Measurements from ENCODE around the gene TKTL1.

- TF ChIP-seq, protein P1, sequence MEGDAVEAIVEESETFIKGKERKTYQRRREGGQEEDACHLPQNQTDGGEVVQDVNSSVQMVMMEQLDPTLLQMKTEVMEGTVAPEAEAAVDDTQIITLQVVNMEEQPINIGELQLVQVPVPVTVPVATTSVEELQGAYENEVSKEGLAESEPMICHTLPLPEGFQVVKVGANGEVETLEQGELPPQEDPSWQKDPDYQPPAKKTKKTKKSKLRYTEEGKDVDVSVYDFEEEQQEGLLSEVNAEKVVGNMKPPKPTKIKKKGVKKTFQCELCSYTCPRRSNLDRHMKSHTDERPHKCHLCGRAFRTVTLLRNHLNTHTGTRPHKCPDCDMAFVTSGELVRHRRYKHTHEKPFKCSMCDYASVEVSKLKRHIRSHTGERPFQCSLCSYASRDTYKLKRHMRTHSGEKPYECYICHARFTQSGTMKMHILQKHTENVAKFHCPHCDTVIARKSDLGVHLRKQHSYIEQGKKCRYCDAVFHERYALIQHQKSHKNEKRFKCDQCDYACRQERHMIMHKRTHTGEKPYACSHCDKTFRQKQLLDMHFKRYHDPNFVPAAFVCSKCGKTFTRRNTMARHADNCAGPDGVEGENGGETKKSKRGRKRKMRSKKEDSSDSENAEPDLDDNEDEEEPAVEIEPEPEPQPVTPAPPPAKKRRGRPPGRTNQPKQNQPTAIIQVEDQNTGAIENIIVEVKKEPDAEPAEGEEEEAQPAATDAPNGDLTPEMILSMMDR (IDR thresholded peaks at IDR 0.05), result no peak
- no peak for TF ChIP-seq POLR2A (IDR thresholded peaks at IDR 0.05)
Observed at GRCh38 chrX:154365997-154366665, 70.5 kb downstream of the TKTL1 start.

Data from heart left ventricle (tissue), 13 donors.